ENCODE measurements around the gene THADA.

- TF ChIP-seq CTCF (IDR thresholded peaks at IDR 0.05 in 8 of 11, conservative IDR thresholded peaks at IDR 0.05 in 3 of 11) (no peak), POLR2AphosphoS5 (IDR thresholded peaks at IDR 0.05) (no peak), POLR2A (IDR thresholded peaks at IDR 0.05) (no peak)
These were observed 46.5 kb upstream of the THADA start for GRCh38 chr2:43642363-43642762.
